ENCODE measurements around the gene CATSPERE. TPM values are rescaled to one million over a fixed set of nuclear protein-coding genes. Genes with fewer than 3 reads are reported as not detected.

The CATSPERE gene
- total RNA-seq, 1 experiment from 2014 or later: 1.2 TPM

DNA sequence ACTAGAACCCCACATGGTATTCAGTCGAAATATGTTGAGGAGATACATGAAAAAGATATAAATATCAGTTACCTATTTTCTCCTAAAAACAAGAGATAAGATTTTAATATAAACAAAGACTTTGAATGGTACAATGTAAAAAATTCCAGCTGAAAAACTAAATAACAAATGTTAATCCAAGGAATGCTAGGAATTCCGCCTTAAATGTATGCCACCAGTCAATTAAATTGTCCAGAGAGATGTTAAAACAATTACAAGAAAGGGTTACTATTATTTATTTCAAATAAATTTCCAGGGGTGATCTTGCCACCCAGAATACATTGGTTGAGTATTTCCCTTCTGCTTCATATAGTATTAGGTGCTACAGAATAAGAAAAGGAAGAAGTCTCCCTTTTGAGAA lies 13.5 kb upstream of the CATSPERE start:
- no peak for DNase-seq
- intact Hi-C loops (cut with micrococcal nuclease; ENCODE audit: unreplicated experiment): no loop called here
- Histone ChIP-seq H3K27ac (no peak overlapping the region), H3F3A (ENCODE audit: insufficient read depth, low read depth) (peaks cover 8% of the 10 kb centered on the region; the same call in 1 of the 2 replicates), H3K4me2 (no peak overlapping the region; the same call in 1 of the 2 replicates), H3K4me3 (no peak overlapping the region), H3K79me2 (ENCODE audit: low read depth) (peaks cover 87% of the 10 kb centered on the region), H3K9me3 (ENCODE audit: insufficient read depth, low read depth) (no peaks in the 10 kb centered on the region), H3K27me3 (ENCODE audit: insufficient read depth, low read depth) (no peaks in the 10 kb centered on the region), H2AFZ (no peak overlapping the region), H4K20me1 (ENCODE audit: insufficient read depth) (no peaks in the 10 kb centered on the region; the same call in 1 of the 2 replicates), H3K36me3 (ENCODE audit: low read depth) (peaks cover 25% of the 10 kb centered on the region; the same call in 1 of the 2 replicates), H3K4me1 (replicated peaks; ENCODE audit: insufficient read depth) (peaks cover 32% of the 10 kb centered on the region), H3K9me2 (ENCODE audit: insufficient read depth) (no peaks in the 10 kb centered on the region)
- TF ChIP-seq EZH2 (IDR thresholded peaks at IDR 0.05; ENCODE audit: low read depth): no peak
- no peak for TF ChIP-seq CTCF (conservative IDR thresholded peaks at IDR 0.05)
- ChIA-PET POLR2A (ENCODE audit: unreplicated experiment) (no interaction called here), CTCF (no interaction called here)
- BruUV-seq (replicated peaks): no TSS peak

DNA sequence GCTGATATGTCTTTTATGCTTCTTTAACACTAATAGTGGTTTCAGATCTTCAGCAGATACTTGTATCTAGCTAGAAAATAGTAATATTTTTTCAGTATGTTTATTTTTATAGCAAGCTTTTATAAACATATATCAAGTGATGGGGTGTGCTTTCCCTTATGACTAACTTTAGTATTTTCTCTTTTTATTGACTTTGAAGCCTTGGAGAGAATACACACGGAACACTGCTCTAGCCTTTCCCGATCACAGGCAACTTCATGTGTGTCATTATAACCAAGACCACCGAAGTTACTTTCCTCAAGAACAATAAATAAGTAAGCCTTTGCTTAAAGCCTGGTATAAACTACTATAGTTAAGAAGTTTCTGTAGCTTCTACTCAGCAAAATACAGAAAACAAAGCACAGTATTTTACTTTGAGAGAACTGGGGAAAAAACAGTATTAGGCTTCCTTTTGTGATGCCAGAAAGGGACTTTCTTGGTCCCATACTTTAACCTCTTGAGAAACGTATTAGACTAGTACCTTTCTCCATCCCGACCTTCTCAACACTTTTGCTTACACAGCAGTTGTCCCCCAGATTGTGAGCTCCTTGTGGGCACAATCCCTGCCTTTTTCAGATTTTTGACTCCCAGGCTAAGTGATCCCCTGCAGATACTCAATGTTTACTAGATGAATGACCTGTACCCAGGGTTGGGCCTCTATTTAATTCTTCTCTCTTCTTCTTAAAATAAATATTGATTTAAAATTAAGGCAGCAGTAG lies 12.6 kb upstream of the CATSPERE start:
- ChIA-PET POLR2A (ENCODE audit: unreplicated experiment) (no interaction called here), CTCF (no interaction called here)
- no TSS peak for BruUV-seq (replicated peaks)
- no peaks in the 10 kb centered on the region for H3K9me2 ChIP-seq (ENCODE audit: insufficient read depth)
- peaks cover 8% of the 10 kb centered on the region; the same call in 1 of the 2 replicates for H3F3A ChIP-seq (ENCODE audit: insufficient read depth, low read depth)
- H3K4me2 ChIP-seq: peak overlapping the region; percentile 93
- no peak overlapping the region for H3K27ac ChIP-seq
- no peaks in the 10 kb centered on the region; the same call in 1 of the 2 replicates for H4K20me1 ChIP-seq (ENCODE audit: insufficient read depth)
- no peak overlapping the region for H2AFZ ChIP-seq
- TF ChIP-seq CTCF (conservative IDR thresholded peaks at IDR 0.05): no peak
- TF ChIP-seq EZH2 (IDR thresholded peaks at IDR 0.05; ENCODE audit: low read depth): no peak
- no peaks in the 10 kb centered on the region for H3K27me3 ChIP-seq (ENCODE audit: insufficient read depth, low read depth)
- no peaks in the 10 kb centered on the region for H3K9me3 ChIP-seq (ENCODE audit: insufficient read depth, low read depth)
- DNase-seq: no peak
- peaks cover 36% of the 10 kb centered on the region for H3K4me1 ChIP-seq (replicated peaks; ENCODE audit: insufficient read depth)
- H3K4me3 ChIP-seq: 0 out of 2 replicates have a peak overlapping the region, but pooled peaks have one; percentile 85
- peaks cover 78% of the 10 kb centered on the region for H3K79me2 ChIP-seq (ENCODE audit: low read depth)
- intact Hi-C loops (cut with micrococcal nuclease; ENCODE audit: unreplicated experiment): no loop called here
- H3K36me3 ChIP-seq (ENCODE audit: low read depth): peaks cover 23% of the 10 kb centered on the region; the same call in 1 of the 2 replicates

DNA sequence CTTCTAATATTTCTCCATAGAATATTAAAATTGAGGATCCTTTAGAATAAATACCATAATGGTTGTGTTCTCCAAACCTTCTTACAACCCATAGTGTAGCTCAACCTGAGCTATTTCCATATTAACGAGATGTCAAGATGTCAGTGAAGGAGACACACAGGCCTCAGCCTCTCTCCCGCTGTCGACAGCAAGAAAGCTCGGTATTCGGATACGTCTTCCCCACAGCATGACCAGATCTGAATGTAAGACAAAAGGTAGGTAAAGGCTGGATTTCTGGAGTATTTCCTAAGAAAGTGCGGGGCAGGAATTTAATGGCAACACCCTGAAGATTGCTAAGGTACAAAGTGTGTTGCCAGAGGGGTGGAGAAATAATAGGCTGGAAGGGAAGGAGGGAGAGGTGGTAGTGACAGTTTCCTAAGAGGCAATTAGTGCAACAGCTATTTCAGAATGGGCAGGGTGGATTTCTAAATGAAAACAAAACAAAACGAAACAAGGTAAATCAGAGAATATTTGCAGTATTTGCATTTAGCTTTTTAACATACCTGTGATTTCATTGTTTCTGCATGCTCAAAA lies 11.1 kb upstream of the CATSPERE start:
- Histone ChIP-seq H3F3A (ENCODE audit: insufficient read depth, low read depth) (peaks cover 8% of the 10 kb centered on the region; the same call in 1 of the 2 replicates), H3K9me3 (ENCODE audit: insufficient read depth, low read depth) (no peaks in the 10 kb centered on the region), H2AFZ (no peak overlapping the region), H3K79me2 (ENCODE audit: low read depth) (peaks cover 64% of the 10 kb centered on the region), H3K27me3 (ENCODE audit: insufficient read depth, low read depth) (no peaks in the 10 kb centered on the region), H3K36me3 (ENCODE audit: low read depth) (peaks cover 19% of the 10 kb centered on the region; the same call in 1 of the 2 replicates), H3K4me2 (peak overlapping the region; percentile 93), H4K20me1 (ENCODE audit: insufficient read depth) (no peaks in the 10 kb centered on the region), H3K4me1 (replicated peaks; ENCODE audit: insufficient read depth) (peaks cover 48% of the 10 kb centered on the region), H3K4me3 (peak overlapping the region; percentile 85), H3K27ac (peak overlapping the region; percentile 1; the same call in 1 of the 2 replicates), H3K9me2 (ENCODE audit: insufficient read depth) (no peaks in the 10 kb centered on the region)
- DNase-seq: no peak
- ChIA-PET POLR2A (ENCODE audit: unreplicated experiment) (interaction anchor here (0.6 kb wide), 1 partner anchor 150 kb away, joined by 7 read pairs; no protein-coding TSS in a partner anchor), CTCF (interaction anchor here (1.2 kb wide), 1 partner anchor 35 kb away, joined by 3 read pairs; no protein-coding TSS in a partner anchor)
- TF ChIP-seq CTCF (conservative IDR thresholded peaks at IDR 0.05) (no peak), EZH2 (IDR thresholded peaks at IDR 0.05; ENCODE audit: low read depth) (no peak)
- BruUV-seq (replicated peaks): no TSS peak
- intact Hi-C loops (cut with micrococcal nuclease; ENCODE audit: unreplicated experiment): loop anchor here (2.0 to 10.0 kb wide), 7 partner anchors 108 to 1195 kb away; partner anchors contain the start of genes AKT3, CEP170, COX20 and SDCCAG8
